B cell (primary cell): ENCODE results near the gene DENND4B. TPM values are rescaled to one million over a fixed set of nuclear protein-coding genes. Genes with fewer than 3 reads are reported as not detected.

Experiments used
- ATAC-seq: fragments of 200-7000 bp; cut with Tn5 transposase; one replicate; pipeline ENCODE4 v1.10.0; 2021; ENCODE audit warnings: low read depth, mild to moderate bottlenecking, moderate number of reproducible peaks, moderate library complexity
- CTCF ChIA-PET: fragments of 350-600 bp; sonication (Branson Sonifier 250); formaldehyde crosslinking; loops from one replicate; lab custom pipeline; 2021; ENCODE audit warnings: antibody characterized with exemption, inconsistent platforms; lab: Charles Lee
- POLR2A ChIA-PET: fragments of 350-600 bp; sonication (Branson Sonifier 250); formaldehyde crosslinking; loops from one replicate; lab custom pipeline; 2021; ENCODE audit warnings: antibody characterized with exemption; lab: Charles Lee
- DNase-seq: peaks from one replicate; pipeline ENCODE4 v3.0.0; 2013
- H2AFZ ChIP-seq: 2 replicates; pipeline ENCODE4 v1.6.1; 2012; ENCODE audit warnings: mild to moderate bottlenecking, low read depth, low read length; ENCODE audit not compliant: insufficient read depth, poor library complexity, severe bottlenecking
- H3K27ac ChIP-seq, 2 donors: 1 replicate in 1 of 2; 2 replicates in 1 of 2; pipeline ENCODE4 v1.5.1; 2012 to 2013; ENCODE audit warnings: low read length in 2 of 2, mild to moderate bottlenecking in 2 of 2, moderate library complexity in 1 of 2
- H3K27me3 ChIP-seq, 4 experiments: fragments of 200-600 bp in 1 of 4; sonication (generic) in 1 of 4; replicated peaks in 1 of 4; 1 replicate in 2 of 4; 2 replicates in 2 of 4; pipeline versions ENCODE4 v1.6.1 to v1.7.0; 2013 to 2016; ENCODE audit warnings: low read length in 3 of 4, mild to moderate bottlenecking in 2 of 4, mixed read lengths in 1 of 4, moderate library complexity in 1 of 4; ENCODE audit not compliant: insufficient read depth in 4 of 4, control insufficient read depth in 3 of 4; ENCODE audit errors: control extremely low read depth in 1 of 4
- H3K36me3 ChIP-seq, 2 experiments: replicated peaks in 1 of 2; 1 replicate in 1 of 2; 2 replicates in 1 of 2; pipeline versions ENCODE4 v1.6.1 to v1.7.1; 2013; ENCODE audit warnings: low read length in 1 of 2; ENCODE audit not compliant: insufficient read depth in 2 of 2, control insufficient read depth in 1 of 2; ENCODE audit errors: control extremely low read depth in 1 of 2, extremely low read depth in 1 of 2
- H3K4me1 ChIP-seq, 2 donors: fragments of 200-600 bp in 1 of 2; sonication (generic) in 1 of 2; 1 replicate in 1 of 2; 2 replicates in 1 of 2; pipeline versions ENCODE4 v1.5.1 to v1.6.1; 2013 to 2017; ENCODE audit warnings: low read length in 2 of 2; ENCODE audit not compliant: control insufficient read depth in 2 of 2, insufficient read depth in 2 of 2
- H3K4me2 ChIP-seq: replicated peaks from 2 replicates; pipeline ENCODE3; 2012; ENCODE audit warnings: mild to moderate bottlenecking, low read depth, low read length; ENCODE audit not compliant: poor library complexity, severe bottlenecking
- H3K4me3 ChIP-seq, 5 experiments: fragments of 200-600 bp in 1 of 5; sonication (generic) in 1 of 5; 1 replicate in 3 of 5; 2 replicates in 2 of 5; pipeline versions ENCODE4 v1.5.1 to v1.7.0; 2011 to 2016; ENCODE audit warnings: low read length in 4 of 5, mild to moderate bottlenecking in 4 of 5, low read depth in 2 of 5, control low read depth in 1 of 5, moderate library complexity in 1 of 5; ENCODE audit not compliant: insufficient read depth in 1 of 5; ENCODE audit errors: control extremely low read depth in 1 of 5, extremely low read depth in 1 of 5
- H3K79me2 ChIP-seq: fragments of 200-600 bp; sonication (generic); one replicate; pipeline ENCODE4 v1.6.0; 2016; ENCODE audit warnings: low read length; ENCODE audit not compliant: control insufficient read depth, insufficient read depth
- H3K9ac ChIP-seq: fragments of 200-600 bp; sonication (generic); 2 replicates; pipeline ENCODE4 v1.6.1; 2017; ENCODE audit warnings: mild to moderate bottlenecking, low read length, moderate library complexity
- H3K9me3 ChIP-seq, 3 donors: one replicate each; pipeline versions ENCODE4 v1.6.1 to v1.7.1; 2013; ENCODE audit warnings: low read length in 2 of 3; ENCODE audit not compliant: control insufficient read depth in 2 of 3, insufficient read depth in 1 of 3; ENCODE audit errors: control extremely low read depth in 1 of 3
- H4K20me1 ChIP-seq: 2 replicates; pipeline ENCODE4 v1.6.0; 2012; ENCODE audit warnings: mild to moderate bottlenecking, low read length; ENCODE audit not compliant: insufficient read depth, control insufficient read depth, poor library complexity, severe bottlenecking
- H3K27ac Mint-ChIP-seq: one replicate; pipeline ENCODE4 v1.8.0; 2021; ENCODE audit warnings: mixed read lengths
- H3K27me3 Mint-ChIP-seq: one replicate; pipeline ENCODE4 v1.8.0; 2021; ENCODE audit warnings: mixed read lengths
- H3K4me1 Mint-ChIP-seq: one replicate; pipeline ENCODE4 v1.8.0; 2021; ENCODE audit warnings: mixed read lengths
- H3K4me3 Mint-ChIP-seq: one replicate; pipeline ENCODE4 v1.8.0; 2021; ENCODE audit warnings: mixed read lengths
- H3K9me3 Mint-ChIP-seq: one replicate; pipeline ENCODE4 v1.8.0; 2022; ENCODE audit warnings: mixed read lengths; ENCODE audit not compliant: insufficient read depth
- CTCF ChIP-seq: fragments of 200-600 bp; IDR thresholded peaks from one replicate; pipeline ENCODE4 v1.8.0; 2022; ENCODE audit warnings: antibody characterized with exemption, mild to moderate bottlenecking
- EZH2 ChIP-seq: IDR thresholded peaks from 2 replicates; pipeline ENCODE4 v1.6.1; 2012; ENCODE audit warnings: borderline replicate concordance, low read depth, mild to moderate bottlenecking, moderate library complexity, low read length; ENCODE audit not compliant: insufficient read depth, poor library complexity, severe bottlenecking
- WGBS: methylation state at CpG from one replicate; pipeline ENCODE4 v1.1.5; 2013; ENCODE audit warnings: missing lambda C conversion rate; ENCODE audit not compliant: insufficient coverage; 5-methylcytosine and 5-hydroxymethylcytosine counted together
- intact Hi-C: fragments of 100-400 bp; cut with micrococcal nuclease; formaldehyde crosslinking; loops from one replicate; pipeline ENCODE4 v1.10.0; 2022
- polyA plus RNA-seq: library from polyadenylated mRNA; depleted of rRNA; stranded (reverse); fragments of >200 nt; gene quantifications from 2 replicates; pipeline ENCODE4 v1.2.3, GENCODE V29; 2012
- total RNA-seq, 2 donors: library from RNA; stranded (reverse); fragments of 120-200 nt in 1 of 2; gene quantifications; 1 replicate in 1 of 2; 2 replicates in 1 of 2; pipeline versions ENCODE4 v1.2.3 to v1.2.4, GENCODE V29; 2013 to 2022

The DENND4B gene
- total and polyA plus RNA-seq, 2 donors (not counting 1 experiment from before 2014, with no cell fraction given) = 275 to 389 TPM

GRCh38 chr1:153945795-153946621 is 510 bp downstream of the DENND4B start:
- Histone ChIP-seq H3K27ac (peak overlapping the region; percentile 91 to 98), H3K4me1 (peaks cover 36 to 57% of the 10 kb centered on the region in 2 donors)

GRCh38 chr1:153945131-153945794 is 1.3 kb downstream of the DENND4B start:
- peaks cover 34 to 54% of the 10 kb centered on the region in 2 donors for H3K4me1 ChIP-seq
- Mint-ChIP-seq H3K27me3 (no peaks in the 10 kb centered on the region), H3K4me3 (peak overlapping the region; percentile 94), H3K27ac (peak overlapping the region; percentile 96), H3K9me3 (no peaks in the 10 kb centered on the region), H3K4me1 (peaks cover 54% of the 10 kb centered on the region)
- no peaks in the 10 kb centered on the region for H3K9me3 ChIP-seq
- DNase-seq (peak; percentile 92), ATAC-seq (peak; percentile 44)
- ChIA-PET POLR2A (interaction anchor here (0.5 to 4.4 kb wide), 15 partner anchors 15 to 410 kb away, joined by 3 to 124 read pairs (median 8); partner anchors contain the start of genes CHTOP, CREB3L4, CRTC2 and GATAD2B), CTCF (interaction anchor here (0.7 to 5.9 kb wide), 19 partner anchors 11 to 163 kb away, joined by 3 to 65 read pairs (median 6); partner anchors contain the start of genes CREB3L4, CRTC2, GATAD2B and JTB)
- H3K4me3 ChIP-seq = peak overlapping the region; percentile 54 to 95 (median 85)
- peak overlapping the region; percentile 91 to 98 for H3K27ac ChIP-seq
- TF ChIP-seq EZH2 = no peak
- no peak for TF ChIP-seq CTCF
- peaks cover 56% of the 10 kb centered on the region for H3K79me2 ChIP-seq
- intact Hi-C loops = loop anchor here (1.0 to 5.0 kb wide), 3 partner anchors 22 to 218 kb away; partner anchors contain the start of gene INTS3
- H3K27me3 ChIP-seq = no peaks in the 10 kb centered on the region
- H3K36me3 ChIP-seq = peaks cover 13 to 60% of the 10 kb centered on the region in 2 experiments
- H4K20me1 ChIP-seq = peaks cover 56% of the 10 kb centered on the region
- H3K4me2 ChIP-seq = peak overlapping the region; percentile 89
- H3K9ac ChIP-seq = peak overlapping the region; percentile 89
- H2AFZ ChIP-seq = peak overlapping the region; percentile 53
- 0% methylated on average over 12 of the region's 12 CpGs for WGBS

More at GRCh38 chr1:153945795-153946621, 510 bp downstream of the DENND4B start:
- no peaks in the 10 kb centered on the region for H3K27me3 ChIP-seq
- POLR2A ChIA-PET = interaction anchor here (0.5 to 4.4 kb wide), 19 partner anchors 8 to 1962 kb away, joined by 3 to 124 read pairs (median 6); partner anchors contain the start of genes CHTOP, CREB3L4, CRTC2 and GATAD2B
- peak overlapping the region; percentile 94 for H3K4me3 Mint-ChIP-seq
- H3K4me1 Mint-ChIP-seq = peaks cover 56% of the 10 kb centered on the region
- no peaks in the 10 kb centered on the region for H3K9me3 Mint-ChIP-seq
- H3K9ac ChIP-seq = peak overlapping the region; percentile 89
- CTCF ChIA-PET = interaction anchor here (0.6 to 5.9 kb wide), 26 partner anchors 12 to 380 kb away, joined by 3 to 65 read pairs (median 4); partner anchors contain the start of genes CREB3L4, CRTC2, GATAD2B and JTB
- TF ChIP-seq EZH2 = no peak
- WGBS = under 1% methylated on average over 95 of the region's 95 CpGs
- peak overlapping the region; percentile 53 for H2AFZ ChIP-seq
- no peaks in the 10 kb centered on the region for H3K27me3 Mint-ChIP-seq
- peak overlapping the region; percentile 89 for H3K4me2 ChIP-seq
- no peaks in the 10 kb centered on the region for H3K9me3 ChIP-seq
- DNase-seq = peak; percentile 98
- peak; percentile 71 for ATAC-seq
- H4K20me1 ChIP-seq = peaks cover 54% of the 10 kb centered on the region
- intact Hi-C loops = loop anchor here (1.0 to 5.0 kb wide), 11 partner anchors 12 to 275 kb away; partner anchors contain the start of genes CREB3L4, CRTC2, INTS3 and RPS27
- H3K27ac Mint-ChIP-seq = peak overlapping the region; percentile 96
- H3K4me3 ChIP-seq = peak overlapping the region; percentile 54 to 95 (median 85)
- H3K79me2 ChIP-seq = peaks cover 55% of the 10 kb centered on the region
- peaks cover 10 to 60% of the 10 kb centered on the region in 2 experiments for H3K36me3 ChIP-seq
